Measurements from ENCODE around the gene RDM1. TPM values are rescaled to one million over a fixed set of nuclear protein-coding genes. Genes with fewer than 3 reads are reported as not detected.

RDM1 gene
- total RNA-seq, 2 experiments from 2014 or later = 3.2 to 3.9 TPM

DNA sequence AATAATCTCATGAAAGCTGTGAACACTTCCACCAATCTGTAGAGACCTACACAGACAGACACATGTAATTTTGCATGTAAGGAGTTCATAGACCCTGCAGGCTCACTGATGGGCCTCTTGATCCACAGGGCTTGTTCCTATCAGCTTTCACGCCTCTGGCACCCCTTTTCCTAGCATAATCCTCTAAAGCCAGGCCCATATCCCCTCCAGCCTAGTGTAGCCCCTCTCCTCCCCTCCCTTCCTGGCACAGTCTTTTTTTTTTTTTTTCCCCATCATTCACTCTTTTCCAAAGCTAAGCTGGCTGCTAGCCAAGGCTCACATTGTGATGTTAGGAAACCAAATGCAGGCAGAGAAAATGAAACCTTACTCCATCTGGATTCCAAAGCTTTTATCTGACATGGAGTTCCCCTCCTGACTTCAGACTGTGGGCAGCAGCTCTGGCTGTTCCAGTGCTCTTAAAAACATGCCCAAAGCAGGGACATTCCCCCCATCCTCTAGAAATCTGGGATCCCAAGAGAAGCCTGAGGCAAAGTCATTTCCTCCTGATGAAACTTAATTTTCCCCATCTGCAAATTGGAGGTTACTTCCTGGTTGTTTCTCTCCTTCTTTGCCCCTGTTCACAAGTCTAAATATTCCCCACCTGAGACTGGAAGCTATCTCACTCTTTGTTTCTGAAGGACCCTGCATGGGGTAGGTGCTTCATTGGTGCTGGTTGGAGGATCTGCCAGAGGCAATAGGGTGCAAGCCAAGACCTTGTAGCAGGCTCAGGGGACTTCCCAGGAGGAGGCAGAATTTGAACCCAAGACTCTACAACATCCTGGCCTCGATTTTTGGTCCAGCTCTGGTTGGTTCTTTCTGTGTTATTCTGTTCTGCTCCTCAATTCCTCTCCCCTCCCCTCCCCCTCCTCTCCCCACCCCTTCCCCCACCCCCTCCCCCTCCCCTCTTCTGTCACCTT is 40.5 kb downstream of the RDM1 start:
- CTCF ChIA-PET = interaction anchor here (1.0 to 2.1 kb wide), 4 partner anchors 10 to 55 kb away, joined by 3 to 8 read pairs (median 4); no protein-coding TSS in a partner anchor

DNA sequence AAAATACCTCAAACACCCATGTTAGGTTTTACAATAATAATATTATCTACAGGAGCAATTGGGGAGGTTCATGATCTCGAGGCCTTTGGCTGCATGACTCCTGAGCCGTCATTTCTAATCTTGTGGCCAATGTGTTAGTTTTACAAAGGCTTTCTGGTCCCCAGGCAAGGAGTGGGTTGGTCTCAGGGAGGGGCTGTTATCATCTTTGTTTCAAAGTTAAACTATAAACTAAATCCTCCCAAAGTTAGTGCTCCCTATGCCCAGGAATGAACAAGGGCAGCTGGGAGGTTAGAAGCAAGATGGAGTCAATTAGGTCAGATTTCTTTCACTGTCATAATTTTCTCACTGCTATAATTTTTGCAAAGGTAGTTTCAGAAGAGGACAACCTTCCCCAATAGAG is 41.3 kb downstream of the RDM1 start:
- CTCF ChIA-PET = interaction anchor here (1.1 to 2.1 kb wide), 2 partner anchors 13 to 259 kb away, joined by 3 to 8 read pairs; no protein-coding TSS in a partner anchor
- POLR2A ChIA-PET = interaction anchor here (1.6 to 13.6 kb wide), 3 partner anchors 9 to 11 kb away, joined by 3 to 189 read pairs (median 13); partner anchors contain the start of gene CCL5

More for the DNA sequence above, 40.5 kb downstream of the RDM1 start:
- POLR2A ChIA-PET = interaction anchor here (1.2 to 13.6 kb wide), 4 partner anchors 8 to 177 kb away, joined by 3 to 189 read pairs (median 8); partner anchors contain the start of gene CCL5

DNA sequence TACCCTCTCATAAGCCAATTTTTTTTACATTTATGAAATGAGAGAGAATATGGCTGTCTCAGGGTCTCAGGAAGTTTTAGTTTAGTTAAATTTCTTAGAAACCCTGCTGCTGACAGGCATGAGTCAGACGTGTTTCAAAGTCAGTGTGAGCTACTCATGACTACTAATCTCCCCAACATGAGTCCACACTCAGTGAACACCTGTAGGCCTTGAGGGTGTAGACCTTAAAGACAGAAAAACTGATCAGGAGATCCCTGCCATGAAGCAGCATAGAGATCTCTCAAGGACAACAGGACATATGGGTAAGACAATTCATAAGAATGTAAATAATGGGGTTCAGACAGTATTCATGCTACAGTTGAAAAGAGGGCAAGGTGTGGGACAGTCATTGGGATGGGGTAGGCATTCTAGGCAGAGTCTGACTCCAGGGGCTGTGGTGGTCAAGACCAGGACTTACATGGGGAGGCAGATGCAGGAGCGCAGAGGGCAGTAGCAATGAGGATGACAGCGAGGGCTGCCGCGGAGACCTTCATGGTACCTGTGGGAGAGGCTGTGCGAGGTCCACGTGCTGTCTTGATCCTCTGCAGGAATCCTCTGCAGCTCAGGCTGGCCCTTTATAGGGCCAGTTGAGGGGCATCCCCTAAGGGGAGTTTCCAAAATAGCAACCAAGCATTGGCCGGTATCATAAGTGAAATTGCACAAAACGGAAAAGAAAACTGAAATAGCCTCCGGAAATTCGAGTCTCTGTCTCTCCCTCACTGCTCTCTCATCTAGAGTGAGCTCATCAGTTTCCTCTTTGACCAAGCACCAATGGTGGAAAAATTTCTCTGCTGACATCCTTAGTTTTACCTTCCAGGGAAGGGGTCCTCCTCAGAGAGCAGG is 50.6 kb downstream of the RDM1 start, which contains the start of gene CCL5:
CCL5 (minus strand) TSS at position 588 of the 882 bp plus-strand sequence.
- ChIA-PET POLR2A (interaction anchor here (0.5 to 6.6 kb wide), 13 partner anchors 15 to 1527 kb away, joined by 3 to 189 read pairs (median 3); partner anchors contain the start of genes CCL3, RDM1 and TAF15), CTCF (interaction anchor here (0.8 to 5.4 kb wide), 6 partner anchors 9 to 603 kb away, joined by 3 to 48 read pairs (median 4); no protein-coding TSS in a partner anchor)

DNA sequence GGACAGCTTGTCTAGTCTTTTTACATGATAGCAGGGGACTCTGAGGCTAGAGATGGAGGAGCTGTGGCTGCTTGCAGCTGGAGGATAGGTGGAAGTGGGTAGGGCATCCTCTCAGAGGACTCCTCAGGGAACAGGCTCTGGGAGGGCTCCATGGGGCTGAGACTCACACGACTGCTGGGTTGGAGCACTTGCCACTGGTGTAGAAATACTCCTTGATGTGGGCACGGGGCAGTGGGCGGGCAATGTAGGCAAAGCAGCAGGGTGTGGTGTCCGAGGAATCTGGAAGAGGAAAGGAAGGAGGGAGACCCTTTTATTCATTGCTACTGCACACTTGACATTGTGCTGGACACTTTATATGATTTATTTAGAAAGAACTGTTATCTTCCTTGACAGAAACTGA is 52.2 kb downstream of the RDM1 start:
- ChIA-PET CTCF (interaction anchor here (0.6 to 5.4 kb wide), 6 partner anchors 14 to 266 kb away, joined by 3 to 48 read pairs (median 6); no protein-coding TSS in a partner anchor), POLR2A (interaction anchor here (0.6 to 6.6 kb wide), 5 partner anchors 17 to 318 kb away, joined by 3 to 189 read pairs (median 5); partner anchors contain the start of genes CCL3L1 and CCL3L3)

DNA sequence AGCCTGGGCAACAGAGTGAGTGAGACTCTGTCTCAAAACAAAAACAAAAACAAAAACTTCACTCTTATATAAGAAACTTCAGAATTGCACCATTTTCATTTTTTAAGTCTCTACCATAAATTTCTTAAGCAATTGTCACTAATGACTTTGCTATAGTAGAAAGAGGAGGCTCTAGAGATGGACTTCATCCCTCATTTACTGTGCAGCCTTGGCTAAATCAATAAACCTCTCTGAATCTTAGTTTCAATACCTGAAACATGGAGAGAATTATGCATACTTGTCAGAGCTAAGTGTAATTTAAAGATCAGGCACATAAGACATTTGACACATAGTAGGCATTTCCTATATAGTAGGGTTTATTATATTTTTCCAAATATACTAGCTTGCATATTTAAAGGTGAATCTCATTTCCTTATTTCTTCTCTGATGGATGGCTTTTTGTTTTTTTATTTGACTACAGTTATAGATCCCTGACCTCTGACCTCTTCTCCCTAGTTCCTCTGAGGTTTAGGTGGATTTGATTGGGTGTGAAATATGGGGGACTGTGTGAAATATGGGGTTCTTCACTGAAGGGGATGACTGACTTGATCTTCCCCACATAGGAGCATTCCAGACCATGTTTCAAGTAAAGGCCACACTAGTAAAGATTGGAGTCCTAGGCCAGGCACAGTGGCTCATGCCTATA is 53.1 kb downstream of the RDM1 start:
- ChIA-PET CTCF (interaction anchor here (0.7 to 5.4 kb wide), 3 partner anchors 20 to 267 kb away, joined by 4 to 48 read pairs (median 5); no protein-coding TSS in a partner anchor), POLR2A (interaction anchor here (0.6 to 6.6 kb wide), 6 partner anchors 10 to 319 kb away, joined by 4 to 189 read pairs (median 6); partner anchors contain the start of genes CCL3L1 and CCL3L3)

DNA sequence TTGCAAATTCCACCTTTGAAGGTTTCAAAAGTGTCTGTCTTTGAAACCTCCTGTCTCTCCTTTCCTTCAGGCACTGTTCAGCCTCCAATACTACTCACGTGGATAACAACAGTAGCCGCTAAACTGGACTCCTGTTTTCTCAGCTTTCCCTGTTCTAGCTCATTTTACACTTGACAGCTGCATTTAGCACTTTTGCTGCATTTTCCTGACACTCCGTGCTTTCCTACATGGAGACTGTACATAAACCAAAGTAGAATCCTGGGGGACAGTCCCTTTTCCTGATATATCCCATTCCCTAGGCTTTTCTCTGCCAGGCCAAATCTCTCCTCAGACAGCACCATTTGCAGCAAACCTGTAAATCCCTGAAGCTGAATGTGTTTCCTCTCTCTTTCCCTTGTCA is 54.0 kb downstream of the RDM1 start:
- POLR2A ChIA-PET = interaction anchor here (0.7 to 6.6 kb wide), 3 partner anchors 19 to 192 kb away, joined by 3 to 189 read pairs (median 8); no protein-coding TSS in a partner anchor
- CTCF ChIA-PET = interaction anchor here (1.8 to 2.0 kb wide), 2 partner anchors 13 to 20 kb away, joined by 8 to 11 read pairs; no protein-coding TSS in a partner anchor

DNA sequence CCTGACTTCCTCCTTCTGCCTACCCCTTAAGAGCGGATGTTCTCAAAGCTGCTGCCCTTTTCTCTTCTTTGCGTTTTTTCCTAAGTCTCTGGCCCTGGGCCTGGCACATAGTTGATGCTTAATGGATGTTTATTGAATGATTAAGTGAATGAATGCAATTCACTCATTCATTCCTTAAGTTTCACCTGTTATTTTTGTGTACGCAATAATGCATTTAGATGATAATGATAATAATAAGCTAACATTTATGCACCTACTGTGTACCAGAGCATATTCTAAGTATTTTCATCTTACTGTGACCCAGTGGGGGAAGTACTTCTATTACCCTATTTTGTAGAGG is 54.8 kb downstream of the RDM1 start:
- CTCF ChIA-PET = interaction anchor here (0.6 to 2.0 kb wide), 6 partner anchors 13 to 72 kb away, joined by 3 to 11 read pairs (median 5); no protein-coding TSS in a partner anchor
- POLR2A ChIA-PET = interaction anchor here (0.6 to 6.6 kb wide), 4 partner anchors 9 to 27 kb away, joined by 3 to 189 read pairs (median 6); no protein-coding TSS in a partner anchor

DNA sequence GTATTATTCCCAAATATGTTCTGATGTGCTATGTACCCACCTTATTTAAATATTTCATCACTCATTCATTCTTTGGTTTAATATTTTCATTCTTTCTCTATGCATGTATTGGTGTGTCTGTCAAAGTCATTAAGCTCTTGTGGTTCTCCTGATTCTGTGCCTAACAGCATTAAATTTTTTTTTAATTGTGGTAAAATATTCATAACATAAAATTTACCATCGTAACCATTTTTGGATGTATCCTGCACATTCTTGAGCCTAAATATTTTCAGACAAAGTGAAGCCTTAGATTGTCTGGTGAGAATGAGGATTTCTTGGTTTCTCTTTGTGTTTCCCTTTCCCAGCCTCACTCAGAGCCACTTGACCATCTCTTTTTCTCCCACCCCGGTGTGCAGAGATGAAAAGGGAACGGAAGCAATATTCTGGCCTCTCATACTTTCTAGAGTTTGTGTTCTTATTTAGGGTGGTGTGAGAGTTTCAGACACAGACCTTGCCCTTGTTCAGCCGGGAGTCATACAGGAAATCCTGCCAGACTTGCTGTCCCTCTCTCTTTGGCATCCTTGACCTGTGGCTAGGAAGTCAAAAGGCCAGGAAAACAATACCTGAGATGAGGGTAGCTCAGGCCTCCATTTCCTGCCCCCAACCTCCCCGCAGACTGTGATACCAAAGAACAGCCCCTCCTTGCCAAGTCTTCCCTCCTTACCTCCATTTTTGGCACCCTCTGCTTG is 55.3 kb downstream of the RDM1 start:
- POLR2A ChIA-PET = interaction anchor here (0.6 to 6.6 kb wide), 3 partner anchors 9 to 20 kb away, joined by 3 to 189 read pairs (median 4); no protein-coding TSS in a partner anchor
- CTCF ChIA-PET = interaction anchor here (0.6 to 2.0 kb wide), 5 partner anchors 14 to 72 kb away, joined by 3 to 11 read pairs (median 6); no protein-coding TSS in a partner anchor

DNA sequence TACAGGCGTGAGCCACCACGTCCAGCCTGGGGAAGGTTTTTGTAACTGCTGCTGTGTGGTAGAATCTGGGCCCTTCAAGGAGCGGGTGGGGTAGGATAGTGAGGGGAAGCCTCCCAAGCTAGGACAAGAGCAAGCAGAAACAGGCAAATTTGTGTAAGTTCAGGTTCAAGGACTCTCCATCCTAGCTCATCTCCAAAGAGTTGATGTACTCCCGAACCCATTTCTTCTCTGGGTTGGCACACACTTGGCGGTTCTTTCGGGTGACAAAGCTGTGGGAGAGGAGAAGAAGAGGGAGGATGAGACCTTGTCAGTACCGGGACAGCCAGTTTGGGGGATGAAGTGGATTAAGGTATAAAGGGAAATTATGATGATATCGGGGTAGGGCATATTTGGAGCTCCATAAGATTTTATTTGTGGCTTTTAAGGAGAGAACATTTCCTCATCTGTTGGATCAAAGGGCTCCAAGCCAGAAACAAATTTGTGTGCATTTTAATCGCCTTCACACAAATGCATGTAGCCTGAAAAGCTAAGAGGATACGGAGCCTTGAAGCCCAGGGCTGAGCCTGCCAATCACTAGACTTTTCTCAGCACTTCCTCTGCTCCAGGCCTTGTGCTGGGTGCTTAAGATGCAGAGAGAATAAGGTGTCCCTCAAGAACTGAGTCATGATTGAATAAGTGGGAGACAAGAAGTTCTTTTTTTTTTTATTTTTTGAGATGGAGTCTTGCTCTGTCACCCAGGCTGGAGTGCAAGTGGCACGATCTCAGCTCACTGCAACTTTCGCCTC is 58.2 kb downstream of the RDM1 start:
- ChIA-PET POLR2A (interaction anchor here (0.7 to 1.0 kb wide), 2 partner anchors 26 to 499 kb away, joined by 3 to 4 read pairs; partner anchors contain the start of gene SLFN11), CTCF (interaction anchor here (1.5 to 6.1 kb wide), 3 partner anchors 23 to 97 kb away, joined by 3 to 25 read pairs (median 6); no protein-coding TSS in a partner anchor)

DNA sequence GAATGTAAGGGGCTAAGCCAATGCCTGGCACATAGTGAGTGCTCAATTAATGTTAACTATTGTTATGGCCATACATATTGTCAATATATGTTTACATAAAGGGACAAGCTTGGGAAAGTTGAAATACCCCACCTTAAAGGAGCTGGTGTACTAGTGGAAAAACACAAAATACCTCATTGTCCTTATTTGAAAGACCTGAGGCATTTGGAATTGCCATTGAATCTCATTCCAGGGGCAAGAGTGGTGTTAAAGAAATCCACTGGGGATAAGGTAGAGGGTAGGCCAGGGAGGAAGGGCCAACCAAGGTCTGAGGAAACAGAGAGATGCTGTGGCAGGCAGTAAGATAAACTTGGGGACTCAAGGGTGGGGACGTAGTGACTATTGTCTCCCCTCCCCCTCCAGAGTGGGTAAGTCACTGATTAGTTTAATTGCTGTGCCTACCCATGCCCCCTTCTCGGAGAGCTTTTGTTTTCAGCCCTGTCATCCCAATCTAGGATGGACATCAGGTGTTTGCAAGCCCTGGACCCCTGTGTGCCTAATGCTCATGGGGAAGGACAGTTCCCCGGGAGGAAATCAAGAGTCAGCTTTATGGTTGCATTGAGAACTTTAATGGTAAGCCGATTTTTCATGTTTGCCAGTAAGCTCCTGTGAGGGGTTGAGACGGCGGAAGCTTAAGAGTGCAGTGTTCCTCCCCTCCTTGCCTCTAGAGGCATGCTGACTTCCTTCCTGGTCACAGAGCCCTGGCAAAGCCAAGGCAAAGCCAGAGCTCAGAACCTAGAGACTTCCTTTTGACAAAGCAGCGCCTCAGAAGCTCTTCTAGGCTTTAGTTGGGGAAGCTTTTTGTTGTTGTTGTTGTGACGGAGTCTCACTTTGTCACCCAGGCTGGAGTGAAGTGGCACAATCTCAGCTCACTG is 59.4 kb downstream of the RDM1 start:
- ChIA-PET CTCF (interaction anchor here (0.6 to 6.1 kb wide), 7 partner anchors 10 to 98 kb away, joined by 3 to 25 read pairs (median 4); partner anchors contain the start of gene CCL5), POLR2A (interaction anchor here (0.6 to 0.8 kb wide), 6 partner anchors 10 to 322 kb away, joined by 3 to 12 read pairs (median 3); partner anchors contain the start of gene RDM1)

DNA sequence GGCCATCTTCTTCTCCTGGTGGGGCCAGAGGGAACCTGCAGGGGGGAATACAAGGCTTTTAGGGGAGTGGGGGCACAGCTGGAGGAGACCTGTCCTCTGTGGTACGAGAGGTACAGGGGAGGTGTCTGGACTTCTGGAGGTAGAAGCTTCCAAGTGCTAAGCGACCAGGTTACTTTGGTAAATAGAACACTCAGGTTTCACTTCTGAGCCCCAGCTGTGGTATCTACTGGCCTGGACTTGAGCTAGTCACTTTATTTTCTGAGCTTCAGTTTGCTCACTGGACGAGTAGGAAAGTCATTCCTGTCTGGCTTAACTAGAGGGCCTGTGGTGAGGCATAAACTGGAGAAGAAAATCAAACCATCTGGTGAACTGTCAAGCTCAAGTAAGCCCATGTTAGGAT is 61.8 kb downstream of the RDM1 start, which contains the start of gene HEATR9:
HEATR9 (minus strand) TSS at position 155 of the 400 bp plus-strand sequence; CDS start at position 6, 149 bp downstream.
- POLR2A ChIA-PET = interaction anchor here (0.6 kb wide), 1 partner anchor 107 kb away, joined by 6 read pairs; no protein-coding TSS in a partner anchor
- CTCF ChIA-PET = interaction anchor here (6.1 kb wide), 1 partner anchor 20 kb away, joined by 25 read pairs; no protein-coding TSS in a partner anchor

Data from activated CD8-positive, alpha-beta memory T cell treated with anti-CD3 and anti-CD28 coated beads for 36 hours (primary cell).